Chondrocyte (in vitro differentiated cells): ENCODE measurements around the gene SCMH1. TPM values are rescaled to one million over a fixed set of nuclear protein-coding genes. Genes with fewer than 3 reads are reported as not detected.
"Not testable (repeated sequence)": the region's sequence is repeated elsewhere in the genome, so short reads cannot be mapped to it uniquely, and the experiment has no call there.

Experiments
- DNase-seq: peaks from one replicate; pipeline ENCODE4 v3.0.0; 2021; ENCODE audit warnings: mixed read lengths, low spot score
- H3K27ac Mint-ChIP-seq: one replicate; pipeline ENCODE4 v1.8.0; 2021; ENCODE audit warnings: mild to moderate bottlenecking, moderate library complexity, mixed read lengths; ENCODE audit not compliant: unreplicated experiment
- H3K27me3 Mint-ChIP-seq: 2 replicates; pipeline ENCODE4 v1.8.0; 2021; ENCODE audit warnings: low read depth, mixed read lengths
- H3K36me3 Mint-ChIP-seq: 2 replicates; pipeline ENCODE4 v1.8.0; 2021; ENCODE audit warnings: low read depth, mixed read lengths
- H3K4me1 Mint-ChIP-seq: 2 replicates; pipeline ENCODE4 v1.8.0; 2021; ENCODE audit warnings: low read depth, mild to moderate bottlenecking, mixed read lengths
- H3K4me3 Mint-ChIP-seq: one replicate; pipeline ENCODE4 v1.8.0; 2021; ENCODE audit warnings: mild to moderate bottlenecking, moderate library complexity, mixed read lengths; ENCODE audit not compliant: unreplicated experiment
- H3K9me3 Mint-ChIP-seq: 2 replicates; pipeline ENCODE4 v1.8.0; 2021; ENCODE audit warnings: low read depth, mixed read lengths
- CTCF ChIP-seq: fragments of 200-600 bp; sonication (generic); IDR thresholded peaks from 2 replicates; pipeline ENCODE4 v1.5.0; 2021; ENCODE audit warnings: antibody characterized with exemption, mild to moderate bottlenecking, moderate library complexity
- total RNA-seq: library from RNA; stranded (reverse); gene quantifications from 3 replicates; pipeline ENCODE4 v1.2.1, GENCODE V29; 2021

Gene SCMH1
- total RNA-seq, 1 donor from 2014 or later, result 29.5 TPM

- no peak overlapping the region for H3K27ac Mint-ChIP-seq
- DNase-seq, result no peak
- peaks cover 15% of the 10 kb centered on the region for H3K9me3 Mint-ChIP-seq
Observed at GRCh38 chr1:41215623-41216022, 26.5 kb downstream of the SCMH1 start.

DNA sequence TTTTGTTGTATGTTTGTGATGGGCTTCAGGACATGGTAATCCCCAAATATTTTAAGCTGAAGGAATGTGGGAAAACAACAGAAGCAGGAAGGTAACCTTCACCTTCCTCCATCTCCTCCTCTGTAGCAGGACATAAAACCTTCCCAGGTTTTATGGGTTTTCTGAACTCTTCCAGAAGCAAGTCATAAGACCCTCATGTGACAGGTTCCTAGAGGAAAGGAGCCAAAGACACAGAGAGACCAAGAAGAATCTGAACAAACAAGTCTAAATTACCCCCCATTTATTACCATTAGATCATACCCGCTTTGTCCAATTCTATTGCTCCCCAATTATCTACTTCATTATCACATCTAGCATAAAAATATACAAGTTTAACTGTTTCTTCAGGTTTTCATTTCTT, 28.8 kb downstream of the SCMH1 start:
- no peaks in the 10 kb centered on the region for H3K4me1 Mint-ChIP-seq
- no peak overlapping the region for H3K27ac Mint-ChIP-seq
- H3K27me3 Mint-ChIP-seq, result no peaks in the 10 kb centered on the region
- H3K36me3 Mint-ChIP-seq, result peaks cover 10% of the 10 kb centered on the region
- H3K9me3 Mint-ChIP-seq, result peaks cover 19% of the 10 kb centered on the region
- no peak for DNase-seq
- no peak overlapping the region for H3K4me3 Mint-ChIP-seq
- no peak for TF ChIP-seq CTCF

More at GRCh38 chr1:41215623-41216022, 26.5 kb downstream of the SCMH1 start:
- Mint-ChIP-seq H3K36me3 (peaks cover 12% of the 10 kb centered on the region), H3K4me1 (no peaks in the 10 kb centered on the region), H3K4me3 (no peak overlapping the region), H3K27me3 (no peaks in the 10 kb centered on the region)
- no peak for TF ChIP-seq CTCF

GRCh38 chr1:41211608-41212007, 30.5 kb downstream of the SCMH1 start:
- not testable (repeated sequence) for H3K4me3 Mint-ChIP-seq, H3K36me3 Mint-ChIP-seq, H3K27ac Mint-ChIP-seq, H3K27me3 Mint-ChIP-seq, DNase-seq, H3K4me1 Mint-ChIP-seq, H3K9me3 Mint-ChIP-seq

DNA sequence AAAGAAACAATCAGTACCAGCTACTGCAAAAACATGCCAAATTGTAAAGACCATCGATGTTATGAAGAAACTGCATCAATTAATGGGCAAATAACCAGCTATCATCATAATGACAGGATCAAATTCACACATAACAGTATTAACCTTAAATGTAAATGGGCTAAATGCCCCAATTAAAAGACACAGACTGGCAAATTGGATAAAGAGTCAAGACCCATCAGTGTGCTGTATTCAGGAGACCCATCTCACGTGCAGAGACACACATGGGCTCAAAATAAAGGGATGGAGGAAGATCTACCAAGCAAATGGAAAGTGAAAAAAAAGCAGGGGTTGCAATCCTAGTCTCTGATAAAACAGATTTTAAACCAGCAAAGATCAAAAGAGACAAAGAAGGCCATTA, 35.1 kb downstream of the SCMH1 start:
- H3K4me3 Mint-ChIP-seq, H3K27ac Mint-ChIP-seq, H3K4me1 Mint-ChIP-seq, H3K27me3 Mint-ChIP-seq, DNase-seq: not testable (repeated sequence)
- Mint-ChIP-seq H3K9me3 (peaks cover 11% of the 10 kb centered on the region), H3K36me3 (peaks cover 11% of the 10 kb centered on the region)

GRCh38 chr1:41200728-41201127, 41.4 kb downstream of the SCMH1 start:
- TF ChIP-seq CTCF, result no peak
- no peak overlapping the region for H3K4me3 Mint-ChIP-seq
- no peak overlapping the region for H3K27ac Mint-ChIP-seq
- H3K4me1 Mint-ChIP-seq, result no peaks in the 10 kb centered on the region
- H3K9me3 Mint-ChIP-seq, result peaks cover 20% of the 10 kb centered on the region
- peaks cover 12% of the 10 kb centered on the region for H3K36me3 Mint-ChIP-seq
- no peak for DNase-seq
- H3K27me3 Mint-ChIP-seq, result no peaks in the 10 kb centered on the region

DNA sequence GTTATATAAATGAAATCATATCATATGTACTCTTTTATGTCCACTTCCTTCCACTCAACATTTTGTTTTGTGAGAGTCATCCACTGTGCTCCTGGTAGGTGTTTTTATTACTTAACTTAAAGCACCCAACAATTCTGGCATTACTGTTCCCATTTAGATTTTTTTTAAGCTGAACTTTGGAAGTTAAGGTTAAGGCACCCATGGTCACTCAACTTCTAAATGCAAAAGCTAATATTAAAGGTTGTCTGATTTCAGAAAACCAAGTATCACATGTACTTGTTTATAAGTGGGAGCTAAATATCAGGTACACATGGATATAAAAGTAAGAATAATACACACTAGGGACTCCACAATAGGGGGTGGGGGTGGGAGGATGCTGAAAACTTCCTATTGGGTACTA, 42.7 kb downstream of the SCMH1 start:
- Mint-ChIP-seq H3K9me3 (peaks cover 20% of the 10 kb centered on the region), H3K27ac (no peak overlapping the region), H3K36me3 (peaks cover 10% of the 10 kb centered on the region), H3K4me3 (no peak overlapping the region), H3K27me3 (no peaks in the 10 kb centered on the region), H3K4me1 (no peaks in the 10 kb centered on the region)
- no peak for DNase-seq
- TF ChIP-seq CTCF, result no peak
